PC-9 (cell line): ENCODE results near the gene RIMBP2. TPM values are rescaled to one million over a fixed set of nuclear protein-coding genes. Genes with fewer than 3 reads are reported as not detected.

Source experiments
- BruUV-seq: library from RNA; stranded (reverse); fragments of 400-500 nt; replicated peaks from 2 replicates; lab custom pipeline; 2021; lab: Mats Ljungman, UMichigan
- CTCF ChIA-PET: fragments of 300-600 bp; sonication (Branson Sonifier 250); formaldehyde crosslinking; loops from one replicate; lab custom pipeline; 2022; ENCODE audit warnings: antibody characterized with exemption; lab: Charles Lee
- POLR2A ChIA-PET: fragments of 300-600 bp; sonication (Branson Sonifier 250); formaldehyde crosslinking; loops from one replicate; lab custom pipeline; 2022; ENCODE audit warnings: antibody characterized with exemption; ENCODE audit not compliant: unreplicated experiment; lab: Charles Lee
- DNase-seq, 2 experiments: peaks; one replicate each; pipeline versions ENCODE4 v3.0.0 to v3.0.0-alpha.2; 2015 to 2022; ENCODE audit warnings: mixed read lengths in 1 of 2
- H2AFZ ChIP-seq: fragments of 200-600 bp; sonication (generic); 2 replicates; pipeline ENCODE4 v1.8.1; 2017; ENCODE audit warnings: antibody characterized with exemption
- H3F3A ChIP-seq: fragments of 200-600 bp; sonication (generic); 2 replicates; pipeline ENCODE4 v1.8.1; 2017; ENCODE audit warnings: antibody characterized with exemption, mild to moderate bottlenecking, low read depth; ENCODE audit not compliant: insufficient read depth
- H3K27ac ChIP-seq: fragments of 200-600 bp; sonication (generic); 2 replicates; pipeline ENCODE4 v1.6.1; 2016; ENCODE audit warnings: mixed run types
- H3K27me3 ChIP-seq: fragments of 200-600 bp; sonication (generic); 2 replicates; pipeline ENCODE4 v1.6.1; 2016; ENCODE audit warnings: low read depth, mixed run types; ENCODE audit not compliant: insufficient read depth
- H3K36me3 ChIP-seq: fragments of 200-600 bp; sonication (generic); 2 replicates; pipeline ENCODE4 v1.6.1; 2016; ENCODE audit warnings: low read depth, mixed run types
- H3K4me1 ChIP-seq: fragments of 200-600 bp; sonication (generic); replicated peaks from 2 replicates; pipeline ENCODE4 v1.6.1; 2016; ENCODE audit warnings: mixed run types; ENCODE audit not compliant: insufficient read depth
- H3K4me2 ChIP-seq: fragments of 200-600 bp; sonication (generic); 2 replicates; pipeline ENCODE4 v1.6.1; 2017; ENCODE audit warnings: mixed run types
- H3K4me3 ChIP-seq: fragments of 200-600 bp; sonication (generic); 2 replicates; pipeline ENCODE4 v1.6.1; 2016; ENCODE audit warnings: mixed run types
- H3K79me2 ChIP-seq: fragments of 200-600 bp; sonication (generic); 2 replicates; pipeline ENCODE4 v1.6.1; 2017; ENCODE audit warnings: low read depth, mixed run types
- H3K9me2 ChIP-seq: fragments of 200-600 bp; sonication (generic); 2 replicates; pipeline ENCODE4 v1.8.1; 2017; ENCODE audit warnings: mild to moderate bottlenecking; ENCODE audit not compliant: insufficient read depth
- H3K9me3 ChIP-seq: fragments of 200-600 bp; sonication (generic); 2 replicates; pipeline ENCODE4 v1.8.1; 2016; ENCODE audit warnings: low read depth; ENCODE audit not compliant: insufficient read depth
- H4K20me1 ChIP-seq: fragments of 200-600 bp; sonication (generic); 2 replicates; pipeline ENCODE4 v1.8.1; 2017; ENCODE audit not compliant: insufficient read depth
- EZH2 ChIP-seq: fragments of 200-600 bp; sonication (generic); IDR thresholded peaks from 2 replicates; pipeline ENCODE4 v1.8.0; 2017; ENCODE audit warnings: antibody characterized with exemption, low read depth
- intact Hi-C: fragments of 100-400 bp; cut with micrococcal nuclease; formaldehyde crosslinking; loops from one replicate; pipeline ENCODE4 v1.10.0; 2022; ENCODE audit not compliant: unreplicated experiment
- total RNA-seq: library from RNA; stranded (reverse); gene quantifications from 2 replicates; pipeline ENCODE4 v1.2.3, GENCODE V29; 2021
- TF ChIP-seq, protein P1 (sequence below): fragments of 200-600 bp; sonication (generic); conservative IDR thresholded peaks from 2 replicates; pipeline ENCODE4 v1.6.1; 2017; ENCODE audit warnings: mixed run types, antibody characterized with exemption, mild to moderate bottlenecking, moderate library complexity

The RIMBP2 gene
- total RNA-seq, 1 experiment from 2014 or later: not detected

DNA sequence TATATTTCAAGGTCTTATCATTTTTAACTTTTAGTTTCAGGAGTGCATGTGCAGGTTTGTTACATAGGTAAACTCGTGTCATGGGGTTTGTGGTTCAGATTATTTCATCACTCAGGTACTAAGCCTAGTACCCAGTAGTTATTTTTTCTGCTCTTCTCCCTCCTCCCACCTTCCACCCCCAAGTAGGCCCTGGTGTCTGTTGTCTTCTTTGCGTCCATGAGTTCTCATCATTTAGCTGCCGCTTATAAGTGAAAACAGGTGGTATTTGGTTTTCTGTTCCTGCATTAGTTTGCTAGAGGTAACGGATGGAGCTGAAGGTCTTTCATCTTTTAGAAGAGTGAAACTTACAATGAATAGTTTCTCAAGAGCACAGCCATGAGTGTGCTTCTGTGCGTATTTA is 354.0 kb downstream of the RIMBP2 start:
- BruUV-seq: no TSS peak
- H3K4me3 ChIP-seq: no peak overlapping the region
- H3K9me3 ChIP-seq: no peaks in the 10 kb centered on the region
- H3K36me3 ChIP-seq: no peaks in the 10 kb centered on the region
- H4K20me1 ChIP-seq: no peaks in the 10 kb centered on the region; the same call in 1 of the 2 replicates
- no peaks in the 10 kb centered on the region for H3K79me2 ChIP-seq
- no peaks in the 10 kb centered on the region for H3K9me2 ChIP-seq
- intact Hi-C loops: no loop called here
- peaks cover 84% of the 10 kb centered on the region for H3K27me3 ChIP-seq
- H3K4me1 ChIP-seq: no peaks in the 10 kb centered on the region
- no peak for TF ChIP-seq EZH2
- TF ChIP-seq, protein P1, sequence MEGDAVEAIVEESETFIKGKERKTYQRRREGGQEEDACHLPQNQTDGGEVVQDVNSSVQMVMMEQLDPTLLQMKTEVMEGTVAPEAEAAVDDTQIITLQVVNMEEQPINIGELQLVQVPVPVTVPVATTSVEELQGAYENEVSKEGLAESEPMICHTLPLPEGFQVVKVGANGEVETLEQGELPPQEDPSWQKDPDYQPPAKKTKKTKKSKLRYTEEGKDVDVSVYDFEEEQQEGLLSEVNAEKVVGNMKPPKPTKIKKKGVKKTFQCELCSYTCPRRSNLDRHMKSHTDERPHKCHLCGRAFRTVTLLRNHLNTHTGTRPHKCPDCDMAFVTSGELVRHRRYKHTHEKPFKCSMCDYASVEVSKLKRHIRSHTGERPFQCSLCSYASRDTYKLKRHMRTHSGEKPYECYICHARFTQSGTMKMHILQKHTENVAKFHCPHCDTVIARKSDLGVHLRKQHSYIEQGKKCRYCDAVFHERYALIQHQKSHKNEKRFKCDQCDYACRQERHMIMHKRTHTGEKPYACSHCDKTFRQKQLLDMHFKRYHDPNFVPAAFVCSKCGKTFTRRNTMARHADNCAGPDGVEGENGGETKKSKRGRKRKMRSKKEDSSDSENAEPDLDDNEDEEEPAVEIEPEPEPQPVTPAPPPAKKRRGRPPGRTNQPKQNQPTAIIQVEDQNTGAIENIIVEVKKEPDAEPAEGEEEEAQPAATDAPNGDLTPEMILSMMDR: no peak
- no peak overlapping the region for H2AFZ ChIP-seq
- H3K4me2 ChIP-seq: no peak overlapping the region
- DNase-seq: no peak
- H3F3A ChIP-seq: no peaks in the 10 kb centered on the region
- ChIA-PET POLR2A (no interaction called here), CTCF (no interaction called here)
- H3K27ac ChIP-seq: no peak overlapping the region

DNA sequence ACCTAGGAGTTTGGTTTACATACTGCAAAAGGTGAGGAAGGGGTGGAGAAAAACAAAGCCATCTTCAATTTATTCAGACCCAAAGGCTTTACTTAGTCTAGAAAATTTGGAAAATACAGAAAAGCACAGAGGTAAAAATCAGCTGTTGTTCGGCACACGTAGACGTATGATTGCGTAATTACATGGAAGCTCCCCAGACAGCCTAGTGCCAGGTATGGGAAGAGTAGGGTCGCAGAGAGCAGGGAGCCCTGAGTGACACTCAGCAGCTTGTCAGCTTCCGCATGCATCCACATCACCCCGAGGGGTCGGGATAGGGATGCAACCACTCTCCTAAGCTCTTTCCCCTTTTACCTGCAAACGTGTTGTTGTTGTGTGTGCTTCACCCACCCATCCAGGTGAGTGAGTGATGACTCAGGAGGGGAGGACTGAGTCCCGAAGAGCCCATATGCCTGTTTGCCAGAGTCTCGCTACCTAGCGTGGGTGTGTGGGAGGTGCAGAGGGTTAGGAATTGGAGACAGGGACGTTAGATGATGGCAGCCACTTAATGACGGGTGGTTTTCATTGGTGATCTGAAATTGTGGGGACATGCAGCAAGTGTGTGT is 358.3 kb downstream of the RIMBP2 start:
- Histone ChIP-seq H3K27ac (no peak overlapping the region), H3K9me3 (no peaks in the 10 kb centered on the region), H3K4me2 (no peak overlapping the region), H3K4me1 (no peaks in the 10 kb centered on the region), H3K36me3 (no peaks in the 10 kb centered on the region), H3K79me2 (no peaks in the 10 kb centered on the region), H3K9me2 (no peaks in the 10 kb centered on the region), H3K4me3 (no peak overlapping the region), H4K20me1 (no peaks in the 10 kb centered on the region; the same call in 1 of the 2 replicates), H3F3A (no peaks in the 10 kb centered on the region), H2AFZ (no peak overlapping the region), H3K27me3 (peaks cover 84% of the 10 kb centered on the region)
- no TSS peak for BruUV-seq
- ChIA-PET POLR2A (no interaction called here), CTCF (no interaction called here)
- TF ChIP-seq, protein P1: no peak
- TF ChIP-seq EZH2: no peak
- intact Hi-C loops: no loop called here
- DNase-seq: no peak

DNA sequence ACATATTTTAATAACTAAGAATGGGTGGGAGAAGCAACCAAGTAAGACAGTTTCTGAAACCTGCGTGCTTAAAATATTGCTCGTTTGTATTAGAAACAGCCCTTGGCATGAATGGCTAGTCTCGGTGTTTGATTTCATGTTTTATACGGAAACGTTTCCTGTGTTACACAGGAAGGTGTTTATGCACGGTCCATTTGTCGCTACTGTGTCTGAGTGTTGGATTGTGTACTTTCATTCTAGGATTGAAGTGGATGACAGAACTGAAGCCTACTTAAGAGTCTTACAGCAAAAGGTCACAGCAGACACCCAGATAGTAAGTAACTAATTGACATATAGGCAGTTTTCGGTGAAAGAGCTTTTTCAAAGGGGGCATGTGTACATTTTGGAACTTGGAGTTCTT is 358.9 kb downstream of the RIMBP2 start:
- Histone ChIP-seq H3K36me3 (no peaks in the 10 kb centered on the region), H4K20me1 (no peaks in the 10 kb centered on the region; the same call in 1 of the 2 replicates), H3K4me3 (no peak overlapping the region), H3K4me2 (no peak overlapping the region), H3K27ac (no peak overlapping the region), H3K27me3 (peaks cover 79% of the 10 kb centered on the region), H3K79me2 (no peaks in the 10 kb centered on the region), H3K4me1 (no peaks in the 10 kb centered on the region), H3K9me2 (no peaks in the 10 kb centered on the region), H3K9me3 (no peaks in the 10 kb centered on the region), H2AFZ (no peak overlapping the region), H3F3A (no peaks in the 10 kb centered on the region)
- ChIA-PET CTCF (no interaction called here), POLR2A (no interaction called here)
- no peak for DNase-seq
- TF ChIP-seq, protein P1: no peak
- no peak for TF ChIP-seq EZH2
- intact Hi-C loops: no loop called here
- BruUV-seq: no TSS peak
